Heart right ventricle (tissue), 16 donors: Measurements from ENCODE around the gene GCK. TPM values are rescaled to one million over a fixed set of nuclear protein-coding genes. Genes with fewer than 3 reads are reported as not detected.

Source experiments
- ATAC-seq, 8 donors: fragments of 200-7000 bp; cut with Tn5 transposase; one replicate each; pipeline ENCODE4 v1.9.1; 2020; ENCODE audit warnings: mild to moderate bottlenecking in 8 of 8, moderate library complexity in 8 of 8, moderate number of reproducible peaks in 1 of 8
- DNase-seq, 2 donors: peaks; one replicate each; pipeline ENCODE4 v3.0.0-alpha.2; 2020
- H3K27ac ChIP-seq, 10 donors: fragments of 200-600 bp; sonication (generic) in 2 of 10; one replicate each; pipeline versions ENCODE4 v1.5.0 to v1.8.0; 2020 to 2022; ENCODE audit warnings: mild to moderate bottlenecking in 3 of 10
- H3K27me3 ChIP-seq, 7 donors: fragments of 200-600 bp; one replicate each; pipeline ENCODE4 v1.8.0; 2021 to 2022; ENCODE audit warnings: mild to moderate bottlenecking in 2 of 7
- H3K36me3 ChIP-seq, 9 donors: fragments of 200-600 bp; sonication (generic) in 1 of 9; one replicate each; pipeline versions ENCODE4 v1.5.0 to v1.8.0; 2020 to 2022; ENCODE audit warnings: mild to moderate bottlenecking in 2 of 9
- H3K4me1 ChIP-seq, 9 donors: fragments of 200-600 bp; sonication (generic) in 1 of 9; one replicate each; pipeline versions ENCODE4 v1.5.0 to v1.8.0; 2020 to 2022; ENCODE audit warnings: mild to moderate bottlenecking in 4 of 9
- H3K4me3 ChIP-seq, 10 donors: fragments of 200-600 bp; sonication (generic) in 2 of 10; one replicate each; pipeline versions ENCODE4 v1.5.0 to v1.8.0; 2020 to 2022; ENCODE audit warnings: mild to moderate bottlenecking in 7 of 10, moderate library complexity in 2 of 10
- H3K9me3 ChIP-seq, 11 donors: fragments of 200-600 bp in 10 of 11; sonication (generic) in 2 of 11; one replicate each; pipeline versions ENCODE4 v1.5.0 to v1.8.0; 2013 to 2022; ENCODE audit warnings: mild to moderate bottlenecking in 2 of 11, control low read depth in 1 of 11, moderate library complexity in 1 of 11
- WGBS, 2 donors: extraction: QIAGEN DNeasy Blood & Tissue Kit; methylation state at CpG; one replicate each; pipeline ENCODE4 v1.1.7; 2013; ENCODE audit warnings: inconsistent platforms in 1 of 2; 5-methylcytosine and 5-hydroxymethylcytosine counted together
- intact Hi-C, 10 donors: fragments of 100-400 bp; cut with DNase I; formaldehyde crosslinking; loops; one replicate each; pipeline versions ENCODE4 v1.11.1 to v1.14.2; 2022
- polyA plus RNA-seq, 2 donors: library from polyadenylated mRNA; stranded (reverse); fragments of 200-250 nt; gene quantifications; one replicate each; pipeline ENCODE4 v1.2.3, GENCODE V29; 2013
- total RNA-seq, 10 donors: library from RNA; stranded (reverse); fragmentation: NEBNext Ultra II Directional in 3 of 10; extraction: Animal tissue kit (Norgen Biotek cat#: 25700) in 3 of 10; gene quantifications; one replicate each; pipeline versions ENCODE4 v1.2.1 to v1.2.4, GENCODE V29; 2021 to 2023
- TF ChIP-seq, protein P1 (sequence below), 9 donors: fragments of 200-600 bp; sonication (generic) in 2 of 9; IDR thresholded peaks; one replicate each; pipeline versions ENCODE4 v1.5.0 to v1.8.0; 2021 to 2022; ENCODE audit warnings: antibody characterized with exemption in 9 of 9, mild to moderate bottlenecking in 5 of 9, moderate library complexity in 1 of 9
- donor health status: Arrhythmogenic right ventricular cardiomyopathy.
- donor health status: ischemic (EF 13 %, LVEDD 7.1; RV severe dilation, severe dysfunction).
- donor health status: healthy with polysubstance abuse.
- donor health status: DM: no; HTN: yes; CAD: no.
- donor health status: DM: no; HTN: no; CAD: no.
- donor health status: ischemic (EF 25% LVEDD 6.9; RV normal size, moderate dysfunction).
- donor health status: ischemic (EF 25% LVEDD 5.7; RV mildly dilated, moderate dysfunction).
- donor health status: healthy.
- donor health status: DM: yes; HTN: yes; CAD: no.
- donor health status: Ischemic cardiomyopathy.
- donor health status: ischemic (EF 35%, LVEDD 5.7; RV mildly dilated, moderate dysfunction).
- donor health status: nonischemic (EF 11% LVEDD 7.7; RV severe dilation, severe dysfunction).
- donor health status: DM: yes; HTN: yes; CAD: no.
- donor health status: PGD.
- donor health status: ischemic (EF 29% LVEDD 5.4; RV normal size, mild dysfunction).
- donor health status: nonischemic (EF 23%, LVEDD 6.1; RV moderate dilation, normal function).

The GCK gene
- total and polyA plus RNA-seq, 12 donors, result 0.50 to 6.0 (median 1.5) TPM

DNA sequence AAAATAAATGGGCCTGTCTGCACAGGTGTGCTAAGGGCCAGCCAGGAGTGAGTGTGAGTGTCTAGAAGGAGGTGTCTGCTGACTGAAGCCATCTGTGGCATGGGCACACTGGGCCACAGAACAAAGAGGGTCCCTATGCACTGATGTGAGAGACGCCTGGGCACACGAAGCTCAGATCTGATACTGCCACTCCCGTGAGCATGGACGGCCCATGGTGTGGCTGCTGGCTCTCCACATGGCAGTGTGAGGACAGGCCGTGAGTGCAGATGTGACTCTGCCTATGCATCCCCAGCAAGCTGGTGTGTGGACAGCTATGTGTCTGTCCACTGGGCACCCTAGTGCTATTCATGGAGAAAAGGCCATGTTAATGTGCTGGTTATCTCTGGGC lies 35.3 kb downstream of the GCK start:
- TF ChIP-seq, protein P1, sequence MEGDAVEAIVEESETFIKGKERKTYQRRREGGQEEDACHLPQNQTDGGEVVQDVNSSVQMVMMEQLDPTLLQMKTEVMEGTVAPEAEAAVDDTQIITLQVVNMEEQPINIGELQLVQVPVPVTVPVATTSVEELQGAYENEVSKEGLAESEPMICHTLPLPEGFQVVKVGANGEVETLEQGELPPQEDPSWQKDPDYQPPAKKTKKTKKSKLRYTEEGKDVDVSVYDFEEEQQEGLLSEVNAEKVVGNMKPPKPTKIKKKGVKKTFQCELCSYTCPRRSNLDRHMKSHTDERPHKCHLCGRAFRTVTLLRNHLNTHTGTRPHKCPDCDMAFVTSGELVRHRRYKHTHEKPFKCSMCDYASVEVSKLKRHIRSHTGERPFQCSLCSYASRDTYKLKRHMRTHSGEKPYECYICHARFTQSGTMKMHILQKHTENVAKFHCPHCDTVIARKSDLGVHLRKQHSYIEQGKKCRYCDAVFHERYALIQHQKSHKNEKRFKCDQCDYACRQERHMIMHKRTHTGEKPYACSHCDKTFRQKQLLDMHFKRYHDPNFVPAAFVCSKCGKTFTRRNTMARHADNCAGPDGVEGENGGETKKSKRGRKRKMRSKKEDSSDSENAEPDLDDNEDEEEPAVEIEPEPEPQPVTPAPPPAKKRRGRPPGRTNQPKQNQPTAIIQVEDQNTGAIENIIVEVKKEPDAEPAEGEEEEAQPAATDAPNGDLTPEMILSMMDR (IDR thresholded peaks at IDR 0.05), result no peak
- Histone ChIP-seq H3K27me3 (no peaks in the 10 kb centered on the region), H3K9me3 (no peaks in the 10 kb centered on the region), H3K4me1 (peaks cover 0 to 2% (median 0%) of the 10 kb centered on the region in 9 donors), H3K4me3 (no peak overlapping the region), H3K36me3 (no peaks in the 10 kb centered on the region), H3K27ac (no peak overlapping the region)
- ATAC-seq (peak in 1 of 8 donors; percentile 6), DNase-seq (no peak)
- WGBS, 2 donors, result 86 to 90% methylated on average over 5 of the region's 5 CpGs
- intact Hi-C loops, result no loop called here

DNA sequence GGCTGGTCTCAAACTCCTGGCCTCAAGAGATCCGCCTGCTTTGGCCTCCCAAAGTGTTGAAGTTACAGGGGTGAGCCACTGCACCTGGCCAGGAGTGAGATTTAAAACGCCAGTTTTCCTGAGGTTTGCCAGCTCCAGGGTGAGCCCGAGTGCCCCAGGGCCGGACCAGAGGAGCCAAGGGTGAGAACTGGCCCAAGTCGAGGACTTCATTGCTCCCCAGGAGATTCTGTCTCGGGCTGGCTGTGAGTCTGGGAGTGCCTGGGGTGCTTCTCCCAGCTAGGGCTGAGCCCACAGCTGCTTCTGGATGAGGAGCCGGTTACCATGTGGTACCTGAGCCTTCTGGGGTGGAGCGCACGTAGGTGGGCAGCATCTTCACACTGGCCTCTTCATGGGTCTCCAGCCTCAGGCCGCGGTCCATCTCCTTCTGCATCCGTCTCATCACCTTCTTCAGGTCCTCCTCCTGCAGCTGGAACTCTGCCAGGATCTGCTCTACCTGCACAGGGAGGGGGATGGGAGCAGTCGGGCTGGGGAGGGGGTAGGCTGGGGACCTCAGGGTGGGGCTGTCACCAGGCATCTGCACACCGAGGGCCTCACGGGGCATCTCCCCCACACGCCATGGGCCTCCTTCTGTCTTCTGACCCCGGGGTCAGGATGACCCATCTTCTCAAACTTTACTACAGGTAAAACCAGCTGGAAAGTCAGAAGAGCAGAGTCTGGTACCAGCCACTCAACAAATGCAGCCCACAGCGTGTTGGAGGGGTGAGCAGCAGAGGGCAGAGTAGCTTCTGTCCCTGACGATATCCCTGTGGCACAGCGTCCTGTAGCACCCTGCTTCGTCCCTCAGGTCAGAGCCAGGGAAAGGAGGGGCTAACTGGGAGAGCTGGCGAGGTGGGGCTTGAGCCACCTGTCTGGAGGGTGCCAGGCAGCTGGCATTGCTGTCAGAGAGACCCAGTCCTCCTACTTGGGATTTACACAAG lies 36.0 kb downstream of the GCK start:
- no peak for DNase-seq
- H3K9me3 ChIP-seq, result no peaks in the 10 kb centered on the region

DNA sequence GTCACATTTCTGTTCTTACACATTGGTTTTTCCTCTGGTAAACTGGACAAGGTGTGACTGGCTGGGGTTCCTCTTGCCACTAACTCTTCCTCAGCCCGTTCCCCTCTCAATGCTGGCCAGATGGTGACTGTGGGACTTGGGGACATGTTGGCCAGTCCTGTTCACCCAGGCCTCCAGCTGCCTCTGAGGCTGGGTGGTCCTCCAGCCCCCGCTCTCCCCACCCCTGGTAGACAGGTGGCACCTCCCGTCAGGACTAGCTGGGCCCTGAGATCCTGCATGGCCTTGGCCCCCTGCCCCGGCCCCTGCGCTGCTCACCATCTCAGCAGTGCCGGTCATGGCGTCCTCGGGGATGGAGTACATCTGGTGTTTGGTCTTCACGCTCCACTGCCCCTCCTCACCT lies 37.3 kb downstream of the GCK start:
- WGBS, 2 donors, result 94 to 96% methylated on average over 9 of the region's 9 CpGs
- TF ChIP-seq, protein P1 (IDR thresholded peaks at IDR 0.05), result no peak
- Histone ChIP-seq H3K36me3 (no peaks in the 10 kb centered on the region), H3K27ac (no peak overlapping the region), H3K4me1 (peaks cover 0 to 1% (median 0%) of the 10 kb centered on the region in 9 donors), H3K4me3 (no peak overlapping the region), H3K9me3 (no peaks in the 10 kb centered on the region), H3K27me3 (peaks cover 0 to 3% (median 0%) of the 10 kb centered on the region in 7 donors)
- ATAC-seq, result no peak
- no peak for DNase-seq
- intact Hi-C loops, result no loop called here

More for the DNA sequence above, 36.0 kb downstream of the GCK start:
- Histone ChIP-seq H3K27me3 (no peaks in the 10 kb centered on the region), H3K27ac (no peak overlapping the region), H3K4me1 (no peaks in the 10 kb centered on the region), H3K4me3 (no peak overlapping the region), H3K36me3 (no peaks in the 10 kb centered on the region)
- ATAC-seq, result peak in 3 of 8 donors; percentile 39 to 46 (median 44)
- TF ChIP-seq, protein P1 (IDR thresholded peaks at IDR 0.05), result peak in 2 of 9 donors; percentile 11 to 27
- WGBS, 2 donors, result 80 to 81% methylated on average over 22 of the region's 22 CpGs
- intact Hi-C loops, result no loop called here

DNA sequence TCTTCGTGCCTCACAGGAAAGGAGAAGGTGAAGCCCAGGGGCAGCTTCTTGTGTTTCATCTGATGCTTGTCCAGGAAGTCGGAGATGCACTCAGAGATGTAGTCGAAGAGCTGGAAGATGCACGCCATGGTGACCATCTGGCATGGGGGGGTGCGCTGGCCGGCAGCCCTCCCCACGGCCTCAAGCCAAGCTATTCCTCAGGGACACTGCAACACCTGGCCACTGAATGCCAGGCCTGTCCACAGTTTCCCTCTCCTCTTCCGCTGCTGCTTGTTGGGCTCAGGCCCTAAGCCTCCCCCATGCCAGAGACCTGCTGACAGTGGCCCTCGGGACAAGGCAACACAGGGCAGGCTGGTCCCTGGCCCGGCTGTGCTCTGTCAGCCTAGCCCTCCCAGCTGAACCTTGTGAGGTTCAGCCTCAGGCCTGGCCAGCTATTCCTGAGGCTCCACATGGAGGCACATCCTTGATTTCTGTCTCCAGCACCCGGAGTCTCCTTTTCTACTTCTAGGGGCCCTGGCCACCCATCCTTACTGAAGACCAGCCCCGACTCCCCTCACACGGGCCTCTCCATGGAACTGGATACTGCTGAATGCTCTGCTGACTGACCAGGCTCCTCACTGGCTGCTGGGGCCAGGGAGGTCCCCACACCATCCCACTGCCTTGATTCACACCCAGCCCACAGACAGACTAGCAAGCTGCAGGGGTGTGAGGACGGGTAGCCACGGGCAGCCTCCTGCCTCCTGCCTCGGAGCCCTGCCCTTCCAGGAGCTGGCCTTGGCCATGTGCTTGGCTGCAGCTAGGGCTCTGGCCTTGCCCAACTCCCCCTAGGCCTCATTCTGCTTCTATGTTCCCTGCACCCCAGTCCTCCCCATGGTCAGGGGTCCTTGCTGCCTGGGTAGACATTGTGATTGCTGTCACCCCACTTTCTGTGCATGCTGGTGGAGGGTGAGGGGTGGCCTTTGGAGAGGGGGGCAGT lies 38.0 kb downstream of the GCK start:
- H3K27me3 ChIP-seq, result peaks cover 0 to 10% (median 0%) of the 10 kb centered on the region in 7 donors
- intact Hi-C loops, result no loop called here

More for the DNA sequence above, 38.0 kb downstream of the GCK start:
- no peak overlapping the region for H3K27ac ChIP-seq
- TF ChIP-seq, protein P1 (IDR thresholded peaks at IDR 0.05), result no peak
- DNase-seq, result no peak
- H3K4me1 ChIP-seq, result peaks cover 0 to 8% (median 3%) of the 10 kb centered on the region in 9 donors
- H3K9me3 ChIP-seq, result no peaks in the 10 kb centered on the region
- H3K4me3 ChIP-seq, result no peak overlapping the region
- 85 to 87% methylated on average over 16 of the region's 16 CpGs for WGBS, 2 donors
- no peak for ATAC-seq
- H3K36me3 ChIP-seq, result no peaks in the 10 kb centered on the region
